OCI-LY3 (cell line): ENCODE results near the gene AGMAT.
"Not testable (repeated sequence)": the region's sequence is repeated elsewhere in the genome, so short reads cannot be mapped to it uniquely, and the experiment has no call there.

Source experiments
- EZH2phosphoT487 ChIP-seq: fragments of 200-600 bp; shearing (Covaris generic); IDR thresholded peaks from 2 replicates; pipeline ENCODE4 v1.6.1; 2018; ENCODE audit warnings: antibody characterized with exemption, mixed run types, low read depth
- TF ChIP-seq, protein P1 (sequence below): fragments of 200-600, 300-600 bp; sonication (generic); IDR thresholded peaks from 2 replicates; pipeline ENCODE4 v1.5.1; 2014; ENCODE audit warnings: antibody characterized with exemption, low read length, low read depth

DNA sequence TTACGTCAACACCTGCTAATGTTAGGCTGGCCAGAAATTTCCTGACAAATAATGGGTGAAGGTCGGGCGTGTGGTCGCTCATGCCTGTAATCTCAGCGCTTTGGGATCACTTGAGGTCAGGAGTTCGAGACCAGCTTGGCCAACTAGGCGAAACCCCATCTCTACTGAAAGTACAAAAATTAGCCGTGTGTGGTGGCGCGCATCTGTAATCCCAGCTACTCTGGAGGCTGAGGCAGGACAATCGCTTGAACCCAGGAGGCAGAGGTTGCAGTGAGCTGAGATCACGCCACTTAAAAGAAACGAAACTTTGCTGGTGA lies 19.1 kb upstream of the AGMAT start:
- TF ChIP-seq, protein P1, sequence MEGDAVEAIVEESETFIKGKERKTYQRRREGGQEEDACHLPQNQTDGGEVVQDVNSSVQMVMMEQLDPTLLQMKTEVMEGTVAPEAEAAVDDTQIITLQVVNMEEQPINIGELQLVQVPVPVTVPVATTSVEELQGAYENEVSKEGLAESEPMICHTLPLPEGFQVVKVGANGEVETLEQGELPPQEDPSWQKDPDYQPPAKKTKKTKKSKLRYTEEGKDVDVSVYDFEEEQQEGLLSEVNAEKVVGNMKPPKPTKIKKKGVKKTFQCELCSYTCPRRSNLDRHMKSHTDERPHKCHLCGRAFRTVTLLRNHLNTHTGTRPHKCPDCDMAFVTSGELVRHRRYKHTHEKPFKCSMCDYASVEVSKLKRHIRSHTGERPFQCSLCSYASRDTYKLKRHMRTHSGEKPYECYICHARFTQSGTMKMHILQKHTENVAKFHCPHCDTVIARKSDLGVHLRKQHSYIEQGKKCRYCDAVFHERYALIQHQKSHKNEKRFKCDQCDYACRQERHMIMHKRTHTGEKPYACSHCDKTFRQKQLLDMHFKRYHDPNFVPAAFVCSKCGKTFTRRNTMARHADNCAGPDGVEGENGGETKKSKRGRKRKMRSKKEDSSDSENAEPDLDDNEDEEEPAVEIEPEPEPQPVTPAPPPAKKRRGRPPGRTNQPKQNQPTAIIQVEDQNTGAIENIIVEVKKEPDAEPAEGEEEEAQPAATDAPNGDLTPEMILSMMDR, result not testable (repeated sequence)
- not testable (repeated sequence) for TF ChIP-seq EZH2phosphoT487
